ENCODE data around the gene CTNNA2. TPM values are rescaled to one million over a fixed set of nuclear protein-coding genes. Genes with fewer than 3 reads are reported as not detected.

Gene CTNNA2
- total RNA-seq, 1 experiment from 2014 or later, result 5.5 TPM

- H3K36me3 Mint-ChIP-seq (ENCODE audit: insufficient read depth in 1 of 3, low read depth in 3 of 3), result no peaks in the 10 kb centered on the region; a peak in 1 of 7 replicates
- Histone ChIP-seq H3K79me1 (ENCODE audit: insufficient read depth, low read depth, low read length, poor library complexity, severe bottlenecking) (no peaks in the 10 kb centered on the region), H2AK5ac (ENCODE audit: insufficient read length, low read length) (no peak overlapping the region), H3K4me2 (ENCODE audit: insufficient read depth, insufficient read length, low read length) (no peak overlapping the region), H2AFZ (ENCODE audit: low read length) (no peak overlapping the region), H3K56ac (ENCODE audit: insufficient read length, low read depth, low read length) (no peak overlapping the region), H3K9me3 (ENCODE audit: control insufficient read depth, low read depth, low read length) (no peaks in the 10 kb centered on the region), H3K9ac (ENCODE audit: extremely low read depth, insufficient read length, low read length) (no peak overlapping the region), H2BK20ac (ENCODE audit: low read depth, low read length, poor library complexity, severe bottlenecking) (no peak overlapping the region), H3K27me3 (ENCODE audit: insufficient read depth, low read length) (no peaks in the 10 kb centered on the region; the same call in 1 of the 2 replicates), H3K4ac (ENCODE audit: low read depth, low read length) (no peak overlapping the region), H2BK12ac (ENCODE audit: insufficient read length, low read depth, low read length) (no peak overlapping the region), H4K5ac (ENCODE audit: insufficient read length, low read depth, low read length) (no peak overlapping the region), H2BK15ac (ENCODE audit: low read depth, low read length) (no peak overlapping the region), H2BK5ac (ENCODE audit: insufficient read length, low read length) (no peak overlapping the region), H3K23me2 (ENCODE audit: insufficient read length, low read depth, low read length, poor library complexity, severe bottlenecking) (no peaks in the 10 kb centered on the region), H4K8ac (replicated peaks; ENCODE audit: insufficient read length, low read depth, low read length) (no peak overlapping the region), H4K91ac (ENCODE audit: insufficient read length, low read depth, low read length) (no peak overlapping the region), H3K18ac (ENCODE audit: insufficient read length, low read depth, low read length) (no peak overlapping the region), H3K79me2 (ENCODE audit: insufficient read depth, low read length) (no peaks in the 10 kb centered on the region), H3K23ac (ENCODE audit: insufficient read length, low read depth, low read length) (no peak overlapping the region), H3K14ac (ENCODE audit: insufficient read depth, low read length) (no peak overlapping the region), H4K20me1 (ENCODE audit: control insufficient read depth, insufficient read depth, insufficient read length) (no peaks in the 10 kb centered on the region), H2BK120ac (ENCODE audit: low read depth, low read length, poor library complexity, severe bottlenecking) (no peak overlapping the region), H3K4me1 (ENCODE audit: insufficient read depth, low read length) (no peaks in the 10 kb centered on the region; the same call in 1 of the 2 replicates), H3K27ac (ENCODE audit: insufficient read length, low read depth, low read length) (no peak overlapping the region), H3T11ph (ENCODE audit: low read length) (no peak overlapping the region)
- TF ChIP-seq CTCF (conservative IDR thresholded peaks at IDR 0.05), result no peak
- H3K4me3 Mint-ChIP-seq, result no peak overlapping the region
- WGBS (ENCODE audit: extremely low coverage, insufficient read length, low lambda C conversion rate), result no CpG with 5 or more reads among the region's 17 CpGs
- no peaks in the 10 kb centered on the region for H3K9me3 Mint-ChIP-seq
- H3K27ac Mint-ChIP-seq, result no peak overlapping the region
- H3K27me3 Mint-ChIP-seq (ENCODE audit: low read depth), result no peaks in the 10 kb centered on the region
- no peak for DNase-seq
- H3K4me1 Mint-ChIP-seq, result peaks cover 28 to 29% of the 10 kb centered on the region in 2 experiments
These were observed 345.0 kb downstream of the CTNNA2 start for GRCh38 chr2:79857888-79858287.

Measured in H9 (cell line).